Adipocyte (in vitro differentiated cells): ENCODE results near the gene LDLRAD3.

Experiments
- DNase-seq: peaks from one replicate; pipeline ENCODE4 v3.0.0-alpha.2; 2015; ENCODE audit warnings: low read depth
- H3K27me3 ChIP-seq: replicated peaks from 2 replicates; pipeline ENCODE4 v1.7.0; 2013; ENCODE audit warnings: mild to moderate bottlenecking, low read length, moderate library complexity; ENCODE audit not compliant: control insufficient read depth, insufficient read depth
- H3K36me3 ChIP-seq: 2 replicates; pipeline ENCODE4 v1.7.0; 2013; ENCODE audit warnings: low read length, mild to moderate bottlenecking, moderate library complexity; ENCODE audit not compliant: control insufficient read depth, insufficient read depth, severe bottlenecking
- H3K4me1 ChIP-seq: 2 replicates; pipeline ENCODE4 v1.7.0; 2013; ENCODE audit warnings: mild to moderate bottlenecking, low read length, moderate library complexity; ENCODE audit not compliant: control insufficient read depth, insufficient read depth
- H3K4me3 ChIP-seq: 2 replicates; pipeline ENCODE4 v1.7.0; 2013; ENCODE audit warnings: mild to moderate bottlenecking, low read length, moderate library complexity
- H3K9ac ChIP-seq: 2 replicates; pipeline ENCODE4 v1.7.0; 2013; ENCODE audit warnings: mild to moderate bottlenecking, low read length, moderate library complexity
- H3K9me3 ChIP-seq: 2 replicates; pipeline ENCODE4 v1.7.0; 2013; ENCODE audit warnings: mild to moderate bottlenecking, low read length, moderate library complexity; ENCODE audit not compliant: control insufficient read depth

Gene LDLRAD3

DNA sequence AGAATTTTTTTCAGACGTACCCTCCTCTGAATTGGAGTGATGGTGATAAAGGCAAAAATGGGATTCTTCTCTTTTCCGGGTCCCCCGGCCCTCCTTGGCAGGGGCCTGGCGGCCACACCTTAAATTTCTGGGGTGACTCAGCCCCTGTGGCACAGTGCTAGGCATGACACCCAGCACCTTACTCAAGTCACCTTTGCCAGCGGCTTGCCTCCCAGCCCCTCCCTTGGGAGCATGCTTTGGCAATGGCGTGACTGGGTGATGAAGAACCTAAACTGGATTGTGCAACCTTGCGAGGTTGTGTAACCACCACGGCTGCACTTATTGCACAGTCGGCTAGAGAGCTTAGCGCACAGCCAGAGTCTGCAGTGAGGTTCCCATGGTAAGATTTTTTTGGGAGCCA, 16.2 kb upstream of the LDLRAD3 start:
- DNase-seq = no peak
- no peak overlapping the region for H3K9ac ChIP-seq
- peak overlapping the region; percentile 36 for H3K4me3 ChIP-seq
- no peaks in the 10 kb centered on the region for H3K27me3 ChIP-seq
- no peaks in the 10 kb centered on the region for H3K9me3 ChIP-seq
- H3K4me1 ChIP-seq = peaks cover 16% of the 10 kb centered on the region
- H3K36me3 ChIP-seq = no peaks in the 10 kb centered on the region

DNA sequence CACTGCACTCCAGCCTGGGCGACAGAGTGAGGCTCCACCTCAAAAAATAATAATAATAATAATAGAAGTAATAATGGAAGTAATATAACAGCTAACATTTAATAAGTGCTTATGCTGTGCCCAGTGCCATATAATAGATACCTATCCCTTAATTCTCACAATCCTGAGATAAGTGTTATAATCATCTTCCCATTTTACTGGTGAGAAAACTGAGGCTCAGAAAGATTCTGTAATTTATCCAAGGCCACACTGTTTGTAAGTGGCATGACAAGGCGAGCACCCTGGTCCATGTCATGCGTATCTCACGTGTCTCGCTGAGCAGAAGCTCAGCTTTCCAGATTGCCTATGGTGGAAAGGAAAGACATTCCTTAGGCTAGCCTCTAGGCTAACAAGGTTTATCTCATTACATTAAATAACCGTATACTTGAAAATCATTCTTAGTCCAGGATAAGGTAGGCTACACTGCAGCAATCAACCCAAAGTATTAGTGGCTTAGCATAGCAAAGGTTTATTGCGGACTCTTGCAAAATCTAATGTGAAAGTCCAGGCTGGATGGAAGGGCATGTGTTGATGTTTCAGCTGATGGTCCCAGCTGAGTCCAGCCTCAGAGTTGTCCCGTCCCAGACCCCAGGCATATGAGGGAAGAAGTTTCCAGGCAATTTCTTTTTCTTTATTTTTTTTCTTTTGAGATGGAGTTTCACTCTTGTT, 15.0 kb upstream of the LDLRAD3 start:
- no peaks in the 10 kb centered on the region for H3K9me3 ChIP-seq
- H3K4me3 ChIP-seq = no peak overlapping the region
- no peak overlapping the region for H3K9ac ChIP-seq
- H3K36me3 ChIP-seq = no peaks in the 10 kb centered on the region
- peaks cover 25% of the 10 kb centered on the region for H3K4me1 ChIP-seq
- H3K27me3 ChIP-seq = no peaks in the 10 kb centered on the region
- DNase-seq = no peak

DNA sequence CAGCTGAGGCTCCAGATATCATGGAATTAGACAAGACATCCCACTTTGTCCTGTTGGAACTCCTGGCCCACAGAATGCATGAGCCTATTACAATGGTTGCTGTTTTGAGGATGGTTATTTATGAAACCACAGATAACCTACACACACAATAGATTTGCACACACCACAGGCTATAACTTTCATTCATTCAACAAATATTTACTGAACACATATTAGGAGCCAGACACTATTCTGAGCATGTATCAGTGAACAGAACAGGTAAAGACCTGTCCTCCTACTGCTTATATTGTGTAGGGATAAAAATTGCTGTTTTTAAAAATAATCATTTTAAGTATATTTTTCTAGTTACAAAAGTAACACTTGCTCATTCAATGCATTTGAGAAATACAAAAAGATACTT, 13.4 kb upstream of the LDLRAD3 start:
- Histone ChIP-seq H3K4me3 (no peak overlapping the region), H3K36me3 (no peaks in the 10 kb centered on the region), H3K4me1 (peaks cover 33% of the 10 kb centered on the region), H3K9ac (no peak overlapping the region), H3K27me3 (no peaks in the 10 kb centered on the region), H3K9me3 (no peaks in the 10 kb centered on the region)
- no peak for DNase-seq

DNA sequence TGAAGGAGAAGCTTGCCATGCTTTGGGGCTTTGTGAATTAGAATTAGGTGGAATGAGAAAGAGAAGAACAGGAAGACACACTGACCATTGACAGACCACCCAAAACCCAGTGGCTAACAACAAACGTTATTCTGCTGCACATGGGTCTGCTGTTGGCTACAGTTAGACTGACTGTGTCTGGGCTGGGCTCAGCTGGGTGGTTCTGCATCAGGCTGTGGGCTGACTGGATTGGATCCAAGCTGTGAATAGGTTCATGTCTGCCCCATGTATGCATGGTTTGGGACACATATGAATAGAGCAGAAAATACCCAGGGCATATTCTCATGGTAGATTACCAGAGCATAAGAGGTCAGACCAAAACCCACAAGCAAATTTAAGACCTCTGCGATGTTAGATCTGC, 11.7 kb upstream of the LDLRAD3 start:
- Histone ChIP-seq H3K4me1 (peaks cover 33% of the 10 kb centered on the region), H3K36me3 (no peaks in the 10 kb centered on the region), H3K4me3 (no peak overlapping the region), H3K27me3 (no peaks in the 10 kb centered on the region), H3K9me3 (no peaks in the 10 kb centered on the region), H3K9ac (no peak overlapping the region)
- no peak for DNase-seq

DNA sequence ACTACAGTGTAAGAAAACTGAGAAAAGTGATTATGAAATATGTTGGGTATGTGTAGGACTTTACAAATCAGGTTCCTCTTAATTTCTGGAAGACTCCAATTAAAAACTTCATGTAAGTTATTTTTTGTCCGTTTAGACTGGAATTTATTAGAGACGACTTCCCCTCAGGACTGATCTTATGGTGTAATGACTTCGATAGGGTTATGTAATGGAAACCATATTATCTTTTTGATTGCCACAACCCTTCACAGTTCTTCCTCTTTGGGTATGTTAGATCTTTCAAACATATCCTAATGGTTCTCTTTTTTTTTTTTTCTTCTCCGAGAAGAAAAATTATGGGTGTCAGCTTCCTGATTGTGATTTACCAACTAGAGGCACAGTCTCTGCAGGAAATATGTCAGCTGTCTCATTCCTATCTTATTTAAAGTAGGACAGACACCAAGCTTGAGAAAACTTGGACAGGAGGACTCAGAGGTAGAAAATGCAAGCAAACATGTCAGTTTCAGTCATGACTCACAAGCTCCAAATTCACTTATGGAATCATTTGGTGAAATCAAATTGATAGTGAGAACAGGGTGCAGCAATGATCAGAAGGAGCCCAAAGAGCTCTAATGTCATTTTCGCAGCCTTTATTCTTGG, 11.1 kb upstream of the LDLRAD3 start:
- Histone ChIP-seq H3K36me3 (no peaks in the 10 kb centered on the region), H3K27me3 (no peaks in the 10 kb centered on the region), H3K9ac (no peak overlapping the region), H3K4me3 (peak overlapping the region; percentile 29), H3K9me3 (no peaks in the 10 kb centered on the region), H3K4me1 (peaks cover 26% of the 10 kb centered on the region)
- peak; percentile 20 for DNase-seq

DNA sequence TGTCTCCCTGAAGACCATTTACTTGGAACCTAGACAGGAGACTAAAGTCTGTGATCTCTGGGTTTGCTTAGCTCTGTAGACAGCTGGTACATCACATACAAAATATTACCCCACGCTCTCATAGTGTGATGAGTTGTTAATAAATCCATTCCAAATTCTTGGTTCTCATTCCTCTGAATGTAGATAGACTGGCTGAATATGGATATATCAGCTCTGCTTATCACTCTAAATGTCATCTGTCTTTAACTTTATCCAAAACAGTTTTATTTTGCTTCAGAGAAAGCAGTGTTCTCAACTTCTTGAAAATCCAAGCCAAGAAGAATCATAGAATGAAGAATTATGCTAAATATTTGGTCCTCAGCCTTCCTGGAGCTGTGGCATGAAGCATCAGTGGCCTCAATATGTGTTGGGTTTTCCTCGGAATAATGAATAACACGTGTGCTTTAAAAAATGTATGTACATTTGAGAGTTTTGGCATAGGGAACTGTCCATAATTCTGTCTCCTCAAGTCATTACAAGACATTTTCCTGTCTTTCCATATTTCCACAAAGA, 10.5 kb upstream of the LDLRAD3 start:
- peaks cover 21% of the 10 kb centered on the region for H3K4me1 ChIP-seq
- peak overlapping the region; percentile 29 for H3K4me3 ChIP-seq
- H3K27me3 ChIP-seq = no peaks in the 10 kb centered on the region
- no peaks in the 10 kb centered on the region for H3K36me3 ChIP-seq
- no peaks in the 10 kb centered on the region for H3K9me3 ChIP-seq
- H3K9ac ChIP-seq = no peak overlapping the region
- peak; percentile 26 for DNase-seq

DNA sequence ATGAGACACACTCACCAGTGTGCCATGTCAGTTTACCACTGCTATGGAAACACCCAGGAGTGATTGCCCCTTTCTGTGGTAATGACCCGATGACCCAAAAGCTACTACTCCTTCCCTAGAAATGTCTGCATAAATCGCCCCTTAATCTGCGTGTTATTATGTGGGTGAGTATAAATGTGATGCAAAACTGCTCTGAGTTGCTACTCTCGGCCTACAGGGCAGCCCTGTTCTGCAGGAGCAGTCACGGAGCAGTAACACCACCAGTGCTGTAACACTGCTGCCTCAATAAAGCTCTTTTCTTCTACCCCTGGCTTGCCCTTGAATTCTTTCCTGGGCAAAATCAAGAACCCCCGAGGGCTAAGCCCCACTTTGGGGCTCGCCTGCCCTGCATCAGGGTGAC, 9.6 kb upstream of the LDLRAD3 start:
- Histone ChIP-seq H3K36me3 (no peaks in the 10 kb centered on the region), H3K9ac (no peak overlapping the region), H3K4me1 (peaks cover 21% of the 10 kb centered on the region), H3K27me3 (no peaks in the 10 kb centered on the region), H3K9me3 (no peaks in the 10 kb centered on the region), H3K4me3 (no peak overlapping the region)
- DNase-seq = no peak

DNA sequence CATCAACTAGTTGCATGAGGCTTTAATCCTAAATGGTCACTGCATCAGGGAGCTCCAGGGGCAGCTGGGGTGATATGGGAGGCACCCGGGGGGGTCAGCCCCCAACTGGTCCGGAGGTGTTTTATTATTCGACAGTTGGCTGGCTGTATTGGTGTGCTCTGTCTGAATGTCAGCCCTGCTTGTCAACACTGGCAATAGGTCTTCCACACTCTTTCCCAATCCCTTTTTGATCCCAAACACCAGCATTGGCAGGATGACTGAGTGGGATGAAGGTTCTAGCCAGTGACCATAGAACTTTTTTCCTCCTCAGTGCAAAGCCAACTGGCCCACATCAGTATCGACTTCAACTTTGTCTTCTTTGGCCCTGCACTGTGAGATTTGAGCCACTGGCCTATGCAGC, 8.9 kb upstream of the LDLRAD3 start:
- DNase-seq = no peak
- Histone ChIP-seq H3K4me3 (no peak overlapping the region), H3K36me3 (no peaks in the 10 kb centered on the region), H3K9me3 (no peaks in the 10 kb centered on the region), H3K27me3 (no peaks in the 10 kb centered on the region), H3K4me1 (peaks cover 21% of the 10 kb centered on the region), H3K9ac (no peak overlapping the region)

DNA sequence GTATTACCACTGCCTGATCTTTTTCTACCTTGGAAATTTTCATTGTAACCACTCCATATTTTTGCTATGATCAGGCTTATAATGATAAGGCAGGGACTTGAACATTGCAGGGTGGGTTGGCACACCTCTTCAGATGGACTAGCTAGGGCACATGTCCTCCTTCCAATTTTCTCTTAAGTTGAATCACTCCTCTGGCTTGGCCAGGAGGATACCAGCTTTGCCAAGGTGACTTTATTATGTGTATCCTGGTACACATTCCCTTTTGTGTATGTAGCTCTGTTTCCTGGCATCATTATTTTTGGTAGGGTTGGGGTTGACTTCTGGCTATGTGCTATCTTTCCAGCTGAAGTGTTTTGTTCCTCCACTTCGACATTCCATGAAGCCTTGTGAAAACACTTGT, 8.5 kb upstream of the LDLRAD3 start:
- Histone ChIP-seq H3K36me3 (no peaks in the 10 kb centered on the region), H3K4me3 (no peak overlapping the region), H3K9ac (no peak overlapping the region), H3K27me3 (no peaks in the 10 kb centered on the region), H3K9me3 (no peaks in the 10 kb centered on the region), H3K4me1 (peaks cover 21% of the 10 kb centered on the region)
- DNase-seq = no peak

DNA sequence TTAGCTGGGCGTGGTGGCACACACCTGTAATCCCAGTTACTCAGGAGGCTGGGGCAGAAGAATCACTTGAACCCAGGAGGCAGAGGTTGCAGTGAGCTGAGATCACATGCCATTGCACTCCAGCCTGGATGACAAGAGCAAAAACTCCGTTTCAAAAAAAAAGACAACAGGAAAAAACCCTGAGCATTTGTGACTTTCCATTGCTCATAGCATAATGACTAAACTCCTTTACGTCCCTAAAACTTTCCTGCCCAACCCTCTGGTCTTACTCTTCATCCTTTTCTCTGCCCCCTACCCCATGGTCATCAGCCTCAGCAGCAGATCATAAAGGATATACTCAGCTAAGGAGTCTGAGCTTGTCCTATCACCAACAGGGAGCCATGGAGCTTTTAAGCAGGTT, 6.8 kb upstream of the LDLRAD3 start:
- H3K27me3 ChIP-seq = no peaks in the 10 kb centered on the region
- no peak for DNase-seq
- peaks cover 21% of the 10 kb centered on the region for H3K4me1 ChIP-seq
- no peaks in the 10 kb centered on the region for H3K36me3 ChIP-seq
- no peak overlapping the region for H3K9ac ChIP-seq
- no peak overlapping the region for H3K4me3 ChIP-seq
- H3K9me3 ChIP-seq = no peaks in the 10 kb centered on the region

DNA sequence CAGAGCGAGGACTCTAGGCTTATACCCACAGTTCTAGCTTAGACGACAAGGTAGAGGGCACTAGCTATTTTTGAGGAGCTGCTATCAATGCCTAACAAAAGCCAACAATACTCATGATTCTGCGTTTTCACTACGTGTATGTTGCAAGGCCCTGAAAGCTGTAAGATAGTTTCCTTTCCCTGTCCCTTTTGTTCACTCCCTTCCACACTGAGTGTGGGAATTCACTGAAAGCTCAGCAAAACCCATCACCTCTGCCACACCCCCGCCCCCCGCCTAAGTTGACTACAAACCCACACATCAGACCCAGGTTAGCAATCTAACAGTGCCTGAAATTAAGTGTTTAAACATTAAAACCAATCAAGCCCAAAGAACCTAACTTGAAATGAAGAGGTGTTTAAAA, 6.2 kb upstream of the LDLRAD3 start:
- H3K36me3 ChIP-seq = no peaks in the 10 kb centered on the region
- H3K27me3 ChIP-seq = no peaks in the 10 kb centered on the region
- DNase-seq = no peak
- no peak overlapping the region for H3K4me3 ChIP-seq
- no peak overlapping the region for H3K9ac ChIP-seq
- no peaks in the 10 kb centered on the region for H3K9me3 ChIP-seq
- peaks cover 19% of the 10 kb centered on the region for H3K4me1 ChIP-seq
